K562 (cell line): ENCODE measurements around the gene ENTPD8. TPM values are rescaled to one million over a fixed set of nuclear protein-coding genes. Genes with fewer than 3 reads are reported as not detected.

Experiments
- ATAC-seq: fragments of 200-7000 bp; cut with Tn5 transposase; 3 replicates; pipeline ENCODE4 v1.9.1; 2020; ENCODE audit warnings: moderate library complexity
- BruUV-seq: library from RNA; stranded (reverse); fragments of 400-500 nt; replicated peaks from 2 replicates; lab custom pipeline; 2021; lab: Mats Ljungman, UMichigan
- CTCF ChIA-PET: fragments of 300-600 bp; formaldehyde crosslinking; extraction: SDS; loops from one replicate; lab custom pipeline; 2021; ENCODE audit warnings: low intra/inter-chr PET ratio; lab: Yijun Ruan, JAX
- POLR2A ChIA-PET: fragments of 300-600, 350-650 bp; sonication (Branson Sonifier 250); formaldehyde crosslinking; extraction: SDS; loops from one replicate; lab custom pipeline; 2021; ENCODE audit warnings: antibody characterized with exemption, inconsistent platforms; lab: Yijun Ruan, JAX
- DNase-seq, 4 experiments: peaks; one replicate each; pipeline versions ENCODE4 v3.0.0 to v3.0.0-alpha.2; 2011 to 2018; ENCODE audit warnings: low spot score in 3 of 4, mixed read lengths in 3 of 4; ENCODE audit errors: extremely low read depth in 1 of 4
- FAIRE-seq: peaks from 2 replicates; lab custom pipeline; 2011; peaks lifted over from hg19 to GRCh38; lab: Jason Lieb, UNC
- H2AFZ ChIP-seq: 2 replicates; pipeline ENCODE4 v1.6.0; 2011; ENCODE audit warnings: low read depth, low read length, control low read depth, inconsistent platforms
- H3K27ac ChIP-seq: fragments of 200-600 bp; 3 replicates; pipeline ENCODE4 v1.8.0; 2011; ENCODE audit warnings: low read depth, mild to moderate bottlenecking, control low read depth, inconsistent platforms, low read length, moderate library complexity, mixed read lengths; ENCODE audit errors: extremely low read depth
- H3K27me3 ChIP-seq, 2 experiments: fragments of 300-600 bp in 1 of 2; 2 replicates in 1 of 2; 3 replicates in 1 of 2; pipeline versions ENCODE4 v1.6.0 to v1.8.0; 2011; ENCODE audit warnings: inconsistent platforms in 2 of 2, low read length in 2 of 2, mild to moderate bottlenecking in 1 of 2, mixed read lengths in 1 of 2, moderate library complexity in 1 of 2; ENCODE audit not compliant: control insufficient read depth in 2 of 2, insufficient read depth in 2 of 2
- H3K36me3 ChIP-seq: fragments of 300-600 bp; 3 replicates; pipeline ENCODE4 v1.8.0; 2011; ENCODE audit warnings: mild to moderate bottlenecking, low read length, inconsistent platforms; ENCODE audit not compliant: control insufficient read depth, insufficient read depth
- H3K4me1 ChIP-seq, 2 experiments: fragments of 200-600 bp in 1 of 2; replicated peaks in 1 of 2; 2 replicates in 1 of 2; 3 replicates in 1 of 2; pipeline versions ENCODE4 v1.5.1 to v1.8.0; 2011; ENCODE audit warnings: inconsistent platforms in 2 of 2, low read length in 2 of 2, mild to moderate bottlenecking in 1 of 2, mixed read lengths in 1 of 2, moderate library complexity in 1 of 2; ENCODE audit not compliant: control insufficient read depth in 2 of 2, insufficient read depth in 2 of 2
- H3K4me2 ChIP-seq: 2 replicates; pipeline ENCODE4 v1.6.1; 2011; ENCODE audit warnings: low read length, control low read depth, inconsistent platforms, mixed read lengths; ENCODE audit not compliant: insufficient read depth
- H3K4me3 ChIP-seq: fragments of 200-600 bp; sonication (generic), shearing (Covaris generic); 2 replicates; pipeline ENCODE4 v1.5.1; 2016; ENCODE audit warnings: control low read depth, inconsistent platforms
- H3K79me2 ChIP-seq: fragments of 200-600 bp; 3 replicates; pipeline ENCODE4 v1.8.0; 2011; ENCODE audit warnings: low read length, inconsistent platforms; ENCODE audit not compliant: control insufficient read depth, insufficient read depth
- H3K9ac ChIP-seq, 2 experiments: 2 replicates each; pipeline versions ENCODE4 v1.6.0 to v1.6.1; 2011; ENCODE audit warnings: low read depth in 2 of 2, low read length in 2 of 2, control low read depth in 1 of 2, inconsistent platforms in 1 of 2, mild to moderate bottlenecking in 1 of 2, mixed read lengths in 1 of 2; ENCODE audit not compliant: insufficient read depth in 1 of 2
- H3K9me1 ChIP-seq: one replicate; pipeline ENCODE4 v1.6.0; 2011; ENCODE audit warnings: inconsistent platforms, mild to moderate bottlenecking, low read length, moderate library complexity; ENCODE audit not compliant: control insufficient read depth, insufficient read depth
- H3K9me3 ChIP-seq: replicated peaks from 2 replicates; pipeline ENCODE4 v1.5.1; 2011; ENCODE audit warnings: low read depth, low read length, inconsistent platforms; ENCODE audit not compliant: control insufficient read depth, insufficient read depth
- H4K20me1 ChIP-seq: replicated peaks from 2 replicates; pipeline ENCODE4 v1.6.1; 2011; ENCODE audit warnings: low read length, inconsistent platforms, mixed read lengths; ENCODE audit not compliant: control insufficient read depth, insufficient read depth
- DACH1 ChIP-seq: fragments of 450-650 bp; IDR thresholded peaks from 2 replicates; pipeline ENCODE4 v1.6.1; 2018; ENCODE audit not compliant: partially characterized antibody
- YY1 ChIP-seq, 3 experiments: IDR thresholded peaks; 2 replicates each; pipeline ENCODE4 v1.6.1; 2011; ENCODE audit warnings: low read length in 2 of 3, mild to moderate bottlenecking in 2 of 3, moderate library complexity in 2 of 3, borderline replicate concordance in 1 of 3, control low read depth in 1 of 3, low read depth in 1 of 3; ENCODE audit not compliant: insufficient read depth in 3 of 3, insufficient replicate concordance in 2 of 3, control insufficient read depth in 1 of 3, insufficient read length in 1 of 3; ENCODE audit errors: extremely low read depth in 1 of 3
- ZFX ChIP-seq: sonication (generic); formaldehyde crosslinking; IDR thresholded peaks from 2 replicates; pipeline ENCODE4 v1.8.0; 2022; ENCODE audit warnings: mild to moderate bottlenecking, missing genetic modification reagents, moderate library complexity
- ZNF324 ChIP-seq: fragments of 250-450 bp; sonication (Bioruptor Pico); IDR thresholded peaks from 2 replicates; pipeline ENCODE4 v1.4.0; 2020; ENCODE audit warnings: mild to moderate bottlenecking
- ZNF584 ChIP-seq: fragments of 200-800 bp; sonication (Bioruptor generic); IDR thresholded peaks from 2 replicates; pipeline ENCODE4 v1.6.1; 2016; ENCODE audit warnings: low read depth, mild to moderate bottlenecking, missing genetic modification characterization, missing compliant biosample characterization
- WGBS: fragments of 100-300 bp; shearing (Covaris generic); methylation state at CpG from one replicate; pipeline ENCODE4 v1.1.6; 2016; ENCODE audit warnings: low coverage, mixed read lengths; ENCODE audit not compliant: insufficient coverage; ENCODE audit errors: missing lambda C conversion rate; 5-methylcytosine and 5-hydroxymethylcytosine counted together
- in situ Hi-C: fragments of 300-500 bp; cut with MboI; formaldehyde crosslinking; loops from 4 replicates; pipeline ENCODE4 v1.15.0; 2018; ENCODE audit warnings: inconsistent platforms, mixed read lengths
- intact Hi-C: fragments of 100-400 bp; cut with micrococcal nuclease; formaldehyde crosslinking; loops from 2 replicates; pipeline ENCODE4 v1.14.2; 2022
- polyA plus RNA-seq, 8 experiments: library from polyadenylated mRNA; depleted of rRNA in 4 of 8; stranded (reverse) in 5 of 8; unstranded in 3 of 8; fragments of >200 nt; fragmentation: Nextera tagmentation in 2 of 8; fragmentation: Illumina TruSeq in 1 of 8; extraction: Ambion mirVana in 2 of 8; extraction: Trizol in 1 of 8; gene quantifications; 2 replicates each; pipeline versions ENCODE4 v1.2.1 to v1.2.3, GENCODE V29; 2011 to 2014; ENCODE audit warnings: inconsistent platforms in 1 of 8, missing spikeins in 1 of 8
- total RNA-seq, 7 experiments: library from RNA; depleted of rRNA in 6 of 7; stranded (reverse); fragments of >200 nt in 6 of 7; fragmentation: Illumina TruSeq in 2 of 7; extraction: Trizol in 2 of 7; gene quantifications; 2 replicates each; pipeline versions ENCODE4 v1.2.1 to v1.2.3, GENCODE V29; 2011 to 2021; ENCODE audit warnings: low replicate concordance in 1 of 7
- TF ChIP-seq, protein P1 (sequence below), 2 experiments: fragments of 450-650 bp; IDR thresholded peaks; 2 replicates each; pipeline ENCODE4 v1.6.1; 2016
- TF ChIP-seq, protein P2 (sequence below): fragments of 200-800 bp; sonication (Bioruptor generic); IDR thresholded peaks from 2 replicates; pipeline ENCODE4 v1.6.1; 2017; ENCODE audit warnings: missing genetic modification characterization, missing compliant biosample characterization

The ENTPD8 gene
- total and polyA plus RNA-seq, 9 of the 15 experiments (the other 6 are each of a cell fraction or from before 2014, with no cell fraction given): 0.06 to 0.27 (median 0.19) TPM; not detected in 5

DNA sequence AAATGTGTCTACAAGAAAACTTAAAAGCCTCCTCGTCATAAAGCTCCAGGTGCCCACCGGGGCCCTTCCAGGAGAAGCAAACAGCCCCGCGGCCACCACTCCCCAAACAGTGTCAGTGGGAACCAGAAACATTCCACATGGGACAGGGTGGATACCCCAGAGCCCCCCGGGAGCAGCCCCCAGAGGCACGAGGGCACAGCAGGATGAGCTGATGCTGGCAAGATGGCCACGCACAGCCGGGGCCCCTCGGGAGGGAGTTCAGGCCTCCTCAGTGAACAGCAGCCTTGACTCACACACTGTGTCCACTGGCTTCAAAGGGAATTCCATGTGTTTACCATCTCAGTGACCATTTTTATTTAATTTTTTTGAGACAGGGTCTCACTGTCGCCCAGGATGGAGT, 28.7 kb downstream of the ENTPD8 start:
- H3K27me3 ChIP-seq: no peaks in the 10 kb centered on the region
- no peaks in the 10 kb centered on the region for H3K9me1 ChIP-seq
- intact Hi-C loops: no loop called here
- DNase-seq (peak in 1 of 4 experiments; percentile 32), ATAC-seq (peak; percentile 38), FAIRE-seq (peak; percentile 60)
- H3K4me1 ChIP-seq: peaks cover 20 to 71% of the 10 kb centered on the region in 2 experiments
- peak overlapping the region; percentile 52; the same call in 1 of the 2 replicates for H3K4me2 ChIP-seq
- no peak overlapping the region for H3K4me3 ChIP-seq
- WGBS: 74% methylated on average over 10 of the region's 10 CpGs
- no peaks in the 10 kb centered on the region for H3K9me3 ChIP-seq
- peak overlapping the region; percentile 33; the same call in 1 of the 2 replicates for H2AFZ ChIP-seq
- TF ChIP-seq DACH1: no peak
- 0 out of 2 replicates have a peak, but pooled peaks have one; percentile 13 for TF ChIP-seq ZNF584
- TF ChIP-seq, protein P1, sequence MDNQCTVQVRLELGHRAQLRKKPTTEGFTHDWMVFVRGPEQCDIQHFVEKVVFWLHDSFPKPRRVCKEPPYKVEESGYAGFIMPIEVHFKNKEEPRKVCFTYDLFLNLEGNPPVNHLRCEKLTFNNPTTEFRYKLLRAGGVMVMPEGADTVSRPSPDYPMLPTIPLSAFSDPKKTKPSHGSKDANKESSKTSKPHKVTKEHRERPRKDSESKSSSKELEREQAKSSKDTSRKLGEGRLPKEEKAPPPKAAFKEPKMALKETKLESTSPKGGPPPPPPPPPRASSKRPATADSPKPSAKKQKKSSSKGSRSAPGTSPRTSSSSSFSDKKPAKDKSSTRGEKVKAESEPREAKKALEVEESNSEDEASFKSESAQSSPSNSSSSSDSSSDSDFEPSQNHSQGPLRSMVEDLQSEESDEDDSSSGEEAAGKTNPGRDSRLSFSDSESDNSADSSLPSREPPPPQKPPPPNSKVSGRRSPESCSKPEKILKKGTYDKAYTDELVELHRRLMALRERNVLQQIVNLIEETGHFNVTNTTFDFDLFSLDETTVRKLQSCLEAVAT (IDR thresholded peaks at IDR 0.05): peak in 1 of 2 experiments; percentile 70; a peak in 2 of 4 replicates
- peak; percentile 6; the same call in 1 of the 2 replicates for TF ChIP-seq ZFX (CRISPR knock-in tag)
- peak in 2 of 3 experiments; percentile 16 to 56 for TF ChIP-seq YY1 (IDR thresholded peaks at IDR 0.05; ENCODE audit: borderline replicate concordance in 1 of 3, control insufficient read depth in 1 of 3, extremely low read depth in 1 of 3, insufficient read depth in 3 of 3, insufficient read length in 1 of 3, insufficient replicate concordance in 2 of 3, low read depth in 1 of 3, low read length in 2 of 3)
- TF ChIP-seq, protein P2, sequence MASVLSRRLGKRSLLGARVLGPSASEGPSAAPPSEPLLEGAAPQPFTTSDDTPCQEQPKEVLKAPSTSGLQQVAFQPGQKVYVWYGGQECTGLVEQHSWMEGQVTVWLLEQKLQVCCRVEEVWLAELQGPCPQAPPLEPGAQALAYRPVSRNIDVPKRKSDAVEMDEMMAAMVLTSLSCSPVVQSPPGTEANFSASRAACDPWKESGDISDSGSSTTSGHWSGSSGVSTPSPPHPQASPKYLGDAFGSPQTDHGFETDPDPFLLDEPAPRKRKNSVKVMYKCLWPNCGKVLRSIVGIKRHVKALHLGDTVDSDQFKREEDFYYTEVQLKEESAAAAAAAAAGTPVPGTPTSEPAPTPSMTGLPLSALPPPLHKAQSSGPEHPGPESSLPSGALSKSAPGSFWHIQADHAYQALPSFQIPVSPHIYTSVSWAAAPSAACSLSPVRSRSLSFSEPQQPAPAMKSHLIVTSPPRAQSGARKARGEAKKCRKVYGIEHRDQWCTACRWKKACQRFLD (CRISPR knock-in tag): peak; percentile 32; the same call in 1 of the 2 replicates
- TF ChIP-seq ZNF324: no peak
- POLR2A ChIA-PET: interaction anchor here (0.6 to 2.0 kb wide), 3 partner anchors 10 to 135 kb away, joined by 3 to 8 read pairs (median 3); partner anchors contain the start of genes EXD3, NOXA1 and TOR4A
- peak overlapping the region; percentile 87 for H3K27ac ChIP-seq
- no peaks in the 10 kb centered on the region for H4K20me1 ChIP-seq
- H3K79me2 ChIP-seq: peaks cover 50% of the 10 kb centered on the region
- in situ Hi-C loops: no loop called here
- peak overlapping the region; percentile 62 to 81 for H3K9ac ChIP-seq
- CTCF ChIA-PET: no interaction called here
- BruUV-seq: no TSS peak
- H3K36me3 ChIP-seq: no peaks in the 10 kb centered on the region; the same call in 2 of the 3 replicates
